CD8-positive, alpha-beta memory T cell (primary cell): ENCODE results near the gene CXCR3. TPM values are rescaled to one million over a fixed set of nuclear protein-coding genes. Genes with fewer than 3 reads are reported as not detected.
"Not testable (repeated sequence)": the region's sequence is repeated elsewhere in the genome, so short reads cannot be mapped to it uniquely, and the experiment has no call there.

Source experiments
- CTCF ChIA-PET: fragments of 350-600 bp; sonication (Branson Sonifier 250); formaldehyde crosslinking; loops from one replicate; lab custom pipeline; 2021; ENCODE audit warnings: antibody characterized with exemption; lab: Charles Lee
- POLR2A ChIA-PET: fragments of 350-600 bp; sonication (Branson Sonifier 250); formaldehyde crosslinking; loops from one replicate; lab custom pipeline; 2021; ENCODE audit warnings: antibody characterized with exemption; lab: Charles Lee
- DNase-seq, 5 donors: peaks; one replicate each; pipeline versions ENCODE4 v3.0.0 to v3.0.0-alpha.2; 2020 to 2022; ENCODE audit warnings: mixed read lengths in 1 of 5
- H3K27ac ChIP-seq: one replicate; pipeline ENCODE4 v1.7.0; 2013; ENCODE audit warnings: low read depth, mild to moderate bottlenecking, low read length, moderate library complexity
- H3K27me3 ChIP-seq: 2 replicates; pipeline ENCODE4 v1.7.0; 2013; ENCODE audit warnings: low read length, mild to moderate bottlenecking; ENCODE audit not compliant: insufficient read depth, poor library complexity, severe bottlenecking
- H3K36me3 ChIP-seq: 2 replicates; pipeline ENCODE4 v1.7.0; 2013; ENCODE audit warnings: mild to moderate bottlenecking, low read length, moderate library complexity; ENCODE audit not compliant: insufficient read depth
- H3K4me1 ChIP-seq: 2 replicates; pipeline ENCODE4 v1.7.0; 2013; ENCODE audit warnings: mild to moderate bottlenecking, low read length, moderate library complexity; ENCODE audit not compliant: insufficient read depth
- H3K4me3 ChIP-seq: 2 replicates; pipeline ENCODE4 v1.7.0; 2013; ENCODE audit warnings: mild to moderate bottlenecking, low read length
- H3K9me3 ChIP-seq: 2 replicates; pipeline ENCODE4 v1.7.0; 2013; ENCODE audit warnings: mild to moderate bottlenecking, low read length
- H3K27ac Mint-ChIP-seq, 8 donors: one replicate each; pipeline ENCODE4 v1.8.0; 2020 to 2021; ENCODE audit warnings: mixed read lengths in 8 of 8, mild to moderate bottlenecking in 6 of 8, inconsistent platforms in 3 of 8, moderate library complexity in 3 of 8
- H3K27me3 Mint-ChIP-seq, 2 donors: one replicate each; pipeline ENCODE4 v1.8.0; 2020 to 2021; ENCODE audit warnings: mixed read lengths in 2 of 2, mild to moderate bottlenecking in 1 of 2, moderate library complexity in 1 of 2
- H3K36me3 Mint-ChIP-seq, 3 donors: one replicate each; pipeline ENCODE4 v1.8.0; 2020 to 2021; ENCODE audit warnings: mixed read lengths in 3 of 3, inconsistent platforms in 1 of 3, mild to moderate bottlenecking in 1 of 3
- H3K4me1 Mint-ChIP-seq, 3 donors: one replicate each; pipeline ENCODE4 v1.8.0; 2020 to 2021; ENCODE audit warnings: mixed read lengths in 3 of 3, inconsistent platforms in 1 of 3, mild to moderate bottlenecking in 1 of 3
- H3K4me3 Mint-ChIP-seq, 7 donors: one replicate each; pipeline ENCODE4 v1.8.0; 2020 to 2021; ENCODE audit warnings: mixed read lengths in 7 of 7, mild to moderate bottlenecking in 6 of 7, moderate library complexity in 4 of 7, inconsistent platforms in 2 of 7
- H3K9me3 Mint-ChIP-seq, 5 donors: one replicate each; pipeline ENCODE4 v1.8.0; 2020 to 2022; ENCODE audit warnings: mixed read lengths in 5 of 5, mild to moderate bottlenecking in 3 of 5, moderate library complexity in 2 of 5, inconsistent platforms in 1 of 5
- polyA plus RNA-seq: library from polyadenylated mRNA; unstranded; fragments of 300-500 nt; fragmentation: Illumina TruSeq; gene quantifications from one replicate; pipeline ENCODE4 v1.2.3, GENCODE V29; 2021
- total RNA-seq, 2 experiments: library from RNA; stranded (reverse); gene quantifications; one replicate each; pipeline ENCODE4 v1.2.3, GENCODE V29; 2021

The CXCR3 gene
- total and polyA plus RNA-seq, 3 experiments from 2014 or later, result 66.1 to 220 (median 69.3) TPM

DNA sequence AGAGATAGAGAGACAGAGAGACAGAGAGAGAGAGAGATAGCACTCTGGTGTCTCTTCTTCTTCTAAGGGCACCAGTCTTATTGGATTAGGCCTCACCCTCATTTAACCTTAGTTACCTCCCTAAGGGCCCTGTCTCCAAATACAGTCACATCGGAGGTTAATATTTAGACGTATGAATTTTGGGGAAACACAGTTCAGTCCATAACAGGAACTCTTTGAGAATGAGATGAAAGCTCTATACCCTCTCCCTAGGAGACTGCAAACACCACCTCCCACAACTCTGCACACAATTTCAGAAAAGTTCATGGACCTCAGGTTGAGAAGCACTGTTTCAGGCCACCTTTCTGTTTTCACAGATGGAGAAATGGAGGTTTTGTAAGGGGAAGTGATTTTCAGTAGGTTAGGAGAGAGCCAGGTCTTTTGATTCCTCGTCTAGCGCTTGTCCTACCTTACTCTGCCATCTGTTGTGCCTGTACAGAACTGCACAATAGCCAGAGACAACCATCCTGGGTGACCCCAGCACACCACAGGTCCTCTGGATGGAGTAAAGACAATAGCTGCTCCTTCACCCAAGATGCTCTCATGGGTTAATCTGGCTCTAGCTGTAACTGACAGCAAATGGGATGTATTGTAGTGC, 32.1 kb upstream of the CXCR3 start:
- no peaks in the 10 kb centered on the region for H3K4me1 ChIP-seq
- H3K9me3 Mint-ChIP-seq, result no peaks in the 10 kb centered on the region
- H3K27ac ChIP-seq, result no peak overlapping the region
- peaks cover 0 to 3% of the 10 kb centered on the region in 2 donors for H3K27me3 Mint-ChIP-seq
- peak overlapping the region in 2 of 7 donors; percentile 17 to 29 for H3K4me3 Mint-ChIP-seq
- no peaks in the 10 kb centered on the region for H3K9me3 ChIP-seq
- ChIA-PET POLR2A (interaction anchor here (0.6 kb wide), 1 partner anchor 32 kb away, joined by 5 read pairs; no protein-coding TSS in a partner anchor), CTCF (interaction anchor here (0.9 to 4.8 kb wide), 5 partner anchors 17 to 113 kb away, joined by 3 to 35 read pairs (median 3); partner anchors contain the start of gene CXCR3)
- no peaks in the 10 kb centered on the region for H3K36me3 Mint-ChIP-seq
- H3K4me3 ChIP-seq, result no peak overlapping the region
- H3K36me3 ChIP-seq, result no peaks in the 10 kb centered on the region
- peak overlapping the region in 4 of 8 donors; percentile 54 to 87 (median 78) for H3K27ac Mint-ChIP-seq
- peaks cover 14 to 24% (median 16%) of the 10 kb centered on the region in 3 donors for H3K4me1 Mint-ChIP-seq
- H3K27me3 ChIP-seq, result no peaks in the 10 kb centered on the region
- DNase-seq, result peak in 3 of 5 donors; percentile 44 to 56 (median 46)

DNA sequence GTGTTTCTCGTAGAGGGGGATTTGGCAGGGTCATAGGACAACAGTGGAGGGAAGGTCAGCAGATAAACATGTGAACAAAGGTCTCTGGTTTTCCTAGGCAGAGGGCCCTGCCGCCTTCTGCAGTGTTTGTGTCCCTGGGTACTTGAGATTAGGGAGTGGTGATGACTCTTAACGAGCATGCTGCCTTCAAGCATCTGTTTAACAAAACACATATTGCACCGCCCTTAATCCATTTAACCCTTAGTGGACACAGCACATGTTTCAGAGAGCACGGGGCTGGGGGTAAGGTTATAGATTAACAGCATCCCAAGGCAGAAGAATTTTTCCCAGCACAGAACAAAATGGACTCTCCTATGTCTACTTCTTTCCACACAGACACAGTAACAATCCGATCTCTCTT, 26.1 kb upstream of the CXCR3 start:
- DNase-seq, CTCF ChIA-PET, H3K27me3 ChIP-seq, POLR2A ChIA-PET, H3K4me1 ChIP-seq, H3K9me3 ChIP-seq, H3K9me3 Mint-ChIP-seq, H3K27me3 Mint-ChIP-seq, H3K4me3 Mint-ChIP-seq, H3K36me3 Mint-ChIP-seq, H3K36me3 ChIP-seq, H3K27ac ChIP-seq, H3K4me3 ChIP-seq: not testable (repeated sequence)
- Mint-ChIP-seq H3K4me1 (peaks cover 8 to 11% (median 11%) of the 10 kb centered on the region in 3 donors), H3K27ac (peak overlapping the region in 1 of 8 donors; percentile 91)

DNA sequence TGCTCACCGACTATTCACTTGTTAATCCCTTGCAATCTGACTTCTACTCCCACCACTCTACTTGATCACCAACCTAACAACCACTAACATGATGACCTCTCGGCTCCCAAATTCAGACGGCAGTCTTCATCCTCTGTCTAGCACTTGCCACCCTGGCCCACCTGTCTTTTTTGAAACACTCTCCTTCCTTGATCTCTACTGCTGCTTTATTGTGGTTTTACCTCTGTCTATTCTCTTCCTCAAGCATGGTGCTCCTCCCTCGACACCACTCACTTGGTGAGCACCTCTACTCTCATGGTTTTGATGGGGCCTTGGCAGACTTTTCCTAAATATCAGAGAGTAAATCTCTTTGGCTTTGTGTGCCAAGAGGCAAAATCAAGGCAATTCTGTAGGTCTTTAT, 21.7 kb upstream of the CXCR3 start:
- Histone ChIP-seq H3K27me3 (no peaks in the 10 kb centered on the region), H3K9me3 (no peaks in the 10 kb centered on the region), H3K4me3 (no peak overlapping the region), H3K27ac (no peak overlapping the region), H3K36me3 (no peaks in the 10 kb centered on the region), H3K4me1 (peaks cover 39% of the 10 kb centered on the region)
- CTCF ChIA-PET, result interaction anchor here (1.6 kb wide), 1 partner anchor 17 kb away, joined by 5 read pairs; no protein-coding TSS in a partner anchor
- H3K4me1 Mint-ChIP-seq, result peaks cover 4 to 15% (median 15%) of the 10 kb centered on the region in 3 donors
- no peak overlapping the region for H3K27ac Mint-ChIP-seq
- no peaks in the 10 kb centered on the region for H3K36me3 Mint-ChIP-seq
- DNase-seq, result peak in 2 of 5 donors; percentile 42 to 44
- H3K4me3 Mint-ChIP-seq, result no peak overlapping the region
- no peaks in the 10 kb centered on the region for H3K9me3 Mint-ChIP-seq
- POLR2A ChIA-PET, result no interaction called here
- no peaks in the 10 kb centered on the region for H3K27me3 Mint-ChIP-seq

DNA sequence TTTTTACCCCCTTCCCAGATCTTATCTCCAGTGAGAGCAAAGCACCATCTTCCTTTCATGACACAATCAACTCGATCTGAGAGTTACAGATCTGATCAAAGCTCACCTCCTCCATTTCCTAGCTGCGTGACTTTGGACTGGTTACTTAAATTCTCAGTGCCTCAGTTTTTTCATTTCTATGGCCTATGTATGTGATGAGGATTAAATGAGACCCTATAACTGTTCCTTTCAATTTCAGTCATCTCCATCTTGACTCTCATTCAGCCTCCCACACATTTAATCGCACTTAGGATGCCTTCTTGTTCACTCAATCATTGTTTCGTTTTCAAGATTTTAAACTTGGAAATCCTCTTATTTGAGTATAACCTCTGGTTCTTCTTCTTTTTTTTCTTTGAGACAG, 20.1 kb upstream of the CXCR3 start:
- no peak overlapping the region for H3K4me3 Mint-ChIP-seq
- H3K36me3 Mint-ChIP-seq, result no peaks in the 10 kb centered on the region
- H3K9me3 Mint-ChIP-seq, result no peaks in the 10 kb centered on the region
- no peaks in the 10 kb centered on the region for H3K36me3 ChIP-seq
- no peaks in the 10 kb centered on the region for H3K27me3 Mint-ChIP-seq
- H3K27me3 ChIP-seq, result no peaks in the 10 kb centered on the region
- H3K27ac ChIP-seq, result no peak overlapping the region
- ChIA-PET CTCF (interaction anchor here (1.6 kb wide), 1 partner anchor 23 kb away, joined by 4 read pairs; no protein-coding TSS in a partner anchor), POLR2A (interaction anchor here (0.6 to 1.1 kb wide), 2 partner anchors 16 to 17 kb away, joined by 3 to 5 read pairs; no protein-coding TSS in a partner anchor)
- no peaks in the 10 kb centered on the region for H3K9me3 ChIP-seq
- no peak overlapping the region for H3K27ac Mint-ChIP-seq
- no peak for DNase-seq
- peak overlapping the region; percentile 28 for H3K4me3 ChIP-seq
- peaks cover 4 to 15% (median 15%) of the 10 kb centered on the region in 3 donors for H3K4me1 Mint-ChIP-seq
- peaks cover 39% of the 10 kb centered on the region for H3K4me1 ChIP-seq

DNA sequence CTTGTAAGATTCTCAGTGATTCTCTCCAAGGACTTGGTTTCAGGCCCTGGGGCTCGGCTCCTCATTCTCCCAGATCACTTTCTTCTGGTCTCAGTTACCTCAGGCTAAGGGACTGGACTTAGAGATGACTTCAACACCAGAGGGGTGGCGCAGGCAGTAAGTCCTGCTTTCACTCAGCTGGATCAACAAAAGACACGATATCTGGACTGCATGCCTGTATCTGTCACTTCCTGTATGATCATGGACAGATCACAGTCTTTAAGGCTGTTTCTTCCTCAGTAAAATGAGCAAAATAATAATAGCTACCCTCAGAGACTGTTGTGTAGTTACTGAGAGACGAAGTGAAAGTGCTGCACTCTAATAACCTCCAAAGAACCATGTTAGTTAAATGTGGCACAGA, 19.5 kb upstream of the CXCR3 start:
- ChIA-PET POLR2A (interaction anchor here (0.6 to 1.1 kb wide), 2 partner anchors 16 to 17 kb away, joined by 3 to 5 read pairs; no protein-coding TSS in a partner anchor), CTCF (interaction anchor here (1.3 to 1.6 kb wide), 2 partner anchors 17 to 22 kb away, joined by 3 to 4 read pairs; no protein-coding TSS in a partner anchor)
- H3K27me3 Mint-ChIP-seq, result peaks cover 0 to 3% of the 10 kb centered on the region in 2 donors
- Histone ChIP-seq H3K4me3 (no peak overlapping the region), H3K27me3 (no peaks in the 10 kb centered on the region), H3K36me3 (no peaks in the 10 kb centered on the region), H3K4me1 (peaks cover 39% of the 10 kb centered on the region), H3K9me3 (no peaks in the 10 kb centered on the region), H3K27ac (no peak overlapping the region)
- peaks cover 4 to 15% (median 15%) of the 10 kb centered on the region in 3 donors for H3K4me1 Mint-ChIP-seq
- no peak for DNase-seq
- H3K27ac Mint-ChIP-seq, result no peak overlapping the region
- H3K36me3 Mint-ChIP-seq, result no peaks in the 10 kb centered on the region
- H3K4me3 Mint-ChIP-seq, result no peak overlapping the region
- H3K9me3 Mint-ChIP-seq, result no peaks in the 10 kb centered on the region

DNA sequence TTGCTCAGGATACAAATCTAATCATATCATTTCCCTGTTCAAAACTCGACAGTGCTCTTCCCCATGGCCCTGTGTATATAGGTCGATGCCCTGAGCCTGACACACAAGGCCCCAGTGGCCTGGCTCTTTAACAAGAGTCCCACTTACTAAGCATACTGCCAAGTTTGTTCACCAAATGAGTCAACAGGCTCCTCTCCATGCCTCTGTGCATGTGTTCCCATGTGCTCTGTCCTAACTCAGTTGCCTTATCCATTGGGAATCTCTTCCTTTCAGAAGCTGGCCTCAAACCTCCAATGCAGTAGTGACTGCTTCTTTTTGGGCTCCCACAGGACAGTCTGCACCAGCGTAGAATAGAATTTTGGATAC, 18.9 kb upstream of the CXCR3 start:
- H3K27me3 ChIP-seq, result no peaks in the 10 kb centered on the region
- H3K27ac Mint-ChIP-seq, result peak overlapping the region in 6 of 8 donors; percentile 83 to 92 (median 88)
- H3K9me3 ChIP-seq, result no peaks in the 10 kb centered on the region
- H3K9me3 Mint-ChIP-seq, result no peaks in the 10 kb centered on the region
- peaks cover 39% of the 10 kb centered on the region for H3K4me1 ChIP-seq
- peaks cover 0 to 4% of the 10 kb centered on the region in 2 donors for H3K27me3 Mint-ChIP-seq
- H3K36me3 Mint-ChIP-seq, result no peaks in the 10 kb centered on the region
- no peak overlapping the region for H3K27ac ChIP-seq
- DNase-seq, result no peak
- ChIA-PET CTCF (interaction anchor here (1.0 to 1.6 kb wide), 3 partner anchors 15 to 22 kb away, joined by 3 to 4 read pairs (median 3); no protein-coding TSS in a partner anchor), POLR2A (interaction anchor here (1.1 kb wide), 2 partner anchors 15 to 19 kb away, joined by 5 to 6 read pairs; partner anchors contain the start of gene CXCR3)
- peak overlapping the region in 2 of 7 donors; percentile 43 to 58 for H3K4me3 Mint-ChIP-seq
- peaks cover 4 to 15% (median 9%) of the 10 kb centered on the region in 3 donors for H3K4me1 Mint-ChIP-seq
- H3K4me3 ChIP-seq, result no peak overlapping the region
- no peaks in the 10 kb centered on the region for H3K36me3 ChIP-seq

DNA sequence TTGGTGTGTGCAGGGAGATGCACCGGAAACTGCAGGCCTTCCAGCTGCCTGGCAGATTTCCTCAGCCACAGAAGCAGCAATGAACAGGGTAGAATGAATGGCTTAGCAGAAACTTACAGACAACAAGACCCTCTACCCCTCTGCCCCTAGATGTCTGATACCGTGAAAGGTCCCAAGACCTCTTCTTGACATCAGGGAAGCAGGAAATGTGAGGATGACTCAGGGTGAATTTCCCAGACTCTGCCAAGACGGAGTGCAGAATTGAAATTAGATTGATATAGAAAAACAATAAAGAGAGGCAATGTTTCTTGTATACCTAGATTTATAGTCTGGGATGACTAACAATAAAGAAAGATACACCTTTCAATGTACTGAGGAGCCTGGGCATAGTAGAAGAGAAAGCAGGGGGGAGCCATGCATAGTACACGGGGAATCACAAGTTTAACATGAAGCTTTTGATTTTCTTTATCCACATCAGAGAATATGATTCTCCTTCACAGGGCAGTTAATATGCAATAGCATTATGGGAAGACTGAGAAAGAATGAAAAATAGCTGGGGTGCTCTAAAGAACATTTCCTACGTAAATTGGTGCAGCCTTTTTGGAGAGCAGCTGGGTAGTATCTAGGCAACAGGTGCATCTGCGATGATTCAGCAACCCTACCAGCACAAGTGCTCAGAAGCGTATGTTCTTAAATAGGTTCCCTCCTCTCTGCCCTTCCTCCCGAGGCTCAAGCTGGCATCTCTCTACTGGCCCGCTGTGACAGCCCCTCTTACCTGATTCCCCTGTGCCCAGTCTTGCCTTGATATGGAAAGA, 18.3 kb upstream of the CXCR3 start:
- no peaks in the 10 kb centered on the region for H3K27me3 ChIP-seq
- ChIA-PET POLR2A (interaction anchor here (1.1 kb wide), 1 partner anchor 19 kb away, joined by 6 read pairs; the partner anchor contains the start of gene CXCR3), CTCF (interaction anchor here (1.0 to 1.3 kb wide), 2 partner anchors 14 to 16 kb away, joined by 3 read pairs; no protein-coding TSS in a partner anchor)
- H3K9me3 Mint-ChIP-seq, result no peaks in the 10 kb centered on the region
- H3K36me3 ChIP-seq, result no peaks in the 10 kb centered on the region
- H3K27ac ChIP-seq, result no peak overlapping the region
- DNase-seq, result peak in 1 of 5 donors; percentile 51
- peak overlapping the region in 6 of 8 donors; percentile 83 to 92 (median 88) for H3K27ac Mint-ChIP-seq
- peaks cover 0 to 4% of the 10 kb centered on the region in 2 donors for H3K27me3 Mint-ChIP-seq
- peak overlapping the region in 2 of 7 donors; percentile 17 to 58 for H3K4me3 Mint-ChIP-seq
- H3K36me3 Mint-ChIP-seq, result no peaks in the 10 kb centered on the region
- no peak overlapping the region for H3K4me3 ChIP-seq
- H3K4me1 ChIP-seq, result peaks cover 39% of the 10 kb centered on the region
- H3K4me1 Mint-ChIP-seq, result peaks cover 4 to 15% (median 9%) of the 10 kb centered on the region in 3 donors
- H3K9me3 ChIP-seq, result no peaks in the 10 kb centered on the region
